Type B pancreatic cell (in vitro differentiated cells): Measurements from ENCODE around the gene PARD3. TPM values are rescaled to one million over a fixed set of nuclear protein-coding genes. Genes with fewer than 3 reads are reported as not detected.
"Not testable (repeated sequence)": the region's sequence is repeated elsewhere in the genome, so short reads cannot be mapped to it uniquely, and the experiment has no call there.

Experiments
- DNase-seq: peaks from one replicate; pipeline ENCODE4 v3.0.0; 2021; ENCODE audit warnings: mixed read lengths; ENCODE audit not compliant: unreplicated experiment; ENCODE audit errors: extremely low spot score
- H3K27ac Mint-ChIP-seq: 2 replicates; pipeline ENCODE4 v1.8.0; 2021; ENCODE audit warnings: mild to moderate bottlenecking, mixed read lengths
- H3K27me3 Mint-ChIP-seq: 2 replicates; pipeline ENCODE4 v1.8.0; 2021; ENCODE audit warnings: mixed read lengths
- H3K36me3 Mint-ChIP-seq: 2 replicates; pipeline ENCODE4 v1.8.0; 2021; ENCODE audit warnings: mixed read lengths
- H3K4me1 Mint-ChIP-seq: one replicate; pipeline ENCODE4 v1.8.0; 2021; ENCODE audit warnings: mixed read lengths; ENCODE audit not compliant: unreplicated experiment
- H3K4me3 Mint-ChIP-seq: 2 replicates; pipeline ENCODE4 v1.8.0; 2021; ENCODE audit warnings: mild to moderate bottlenecking, mixed read lengths
- H3K9me3 Mint-ChIP-seq: 2 replicates; pipeline ENCODE4 v1.8.0; 2021; ENCODE audit warnings: mixed read lengths
- total RNA-seq: library from RNA; stranded (reverse); gene quantifications from 2 replicates; pipeline ENCODE4 v1.2.1, GENCODE V29; 2021; ENCODE audit warnings: low replicate concordance
- TF ChIP-seq, protein P1 (sequence below): fragments of 200-600 bp; sonication (generic); conservative IDR thresholded peaks from 2 replicates; pipeline ENCODE4 v1.5.0; 2021; ENCODE audit warnings: antibody characterized with exemption, mild to moderate bottlenecking

PARD3 gene
- total RNA-seq, 1 donor from 2014 or later: 52.3 TPM

DNA sequence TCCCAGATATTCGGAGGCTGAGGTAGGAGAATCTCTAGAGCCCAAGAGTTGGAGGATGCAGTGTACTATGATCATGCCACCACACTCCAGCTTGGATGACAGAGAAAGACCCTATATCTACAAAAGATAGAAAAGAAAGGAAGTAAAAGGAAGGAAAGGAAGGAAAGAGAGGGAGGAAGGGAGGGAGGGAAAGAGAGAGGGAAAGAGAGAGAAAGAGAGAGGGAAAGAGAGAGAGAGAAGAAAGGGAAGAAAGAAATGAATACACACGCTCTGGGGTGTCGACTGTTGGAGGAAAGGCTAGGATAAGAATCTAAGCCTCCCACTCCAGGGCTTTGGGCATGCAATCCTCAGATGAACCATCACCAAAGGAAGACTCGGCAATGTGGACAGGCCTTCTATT is 69.9 kb downstream of the PARD3 start:
- Mint-ChIP-seq H3K4me1 (peaks cover 30% of the 10 kb centered on the region), H3K4me3 (no peak overlapping the region), H3K36me3 (no peaks in the 10 kb centered on the region), H3K27ac (no peak overlapping the region), H3K27me3 (no peaks in the 10 kb centered on the region), H3K9me3 (no peaks in the 10 kb centered on the region)
- DNase-seq: no peak
- TF ChIP-seq, protein P1, sequence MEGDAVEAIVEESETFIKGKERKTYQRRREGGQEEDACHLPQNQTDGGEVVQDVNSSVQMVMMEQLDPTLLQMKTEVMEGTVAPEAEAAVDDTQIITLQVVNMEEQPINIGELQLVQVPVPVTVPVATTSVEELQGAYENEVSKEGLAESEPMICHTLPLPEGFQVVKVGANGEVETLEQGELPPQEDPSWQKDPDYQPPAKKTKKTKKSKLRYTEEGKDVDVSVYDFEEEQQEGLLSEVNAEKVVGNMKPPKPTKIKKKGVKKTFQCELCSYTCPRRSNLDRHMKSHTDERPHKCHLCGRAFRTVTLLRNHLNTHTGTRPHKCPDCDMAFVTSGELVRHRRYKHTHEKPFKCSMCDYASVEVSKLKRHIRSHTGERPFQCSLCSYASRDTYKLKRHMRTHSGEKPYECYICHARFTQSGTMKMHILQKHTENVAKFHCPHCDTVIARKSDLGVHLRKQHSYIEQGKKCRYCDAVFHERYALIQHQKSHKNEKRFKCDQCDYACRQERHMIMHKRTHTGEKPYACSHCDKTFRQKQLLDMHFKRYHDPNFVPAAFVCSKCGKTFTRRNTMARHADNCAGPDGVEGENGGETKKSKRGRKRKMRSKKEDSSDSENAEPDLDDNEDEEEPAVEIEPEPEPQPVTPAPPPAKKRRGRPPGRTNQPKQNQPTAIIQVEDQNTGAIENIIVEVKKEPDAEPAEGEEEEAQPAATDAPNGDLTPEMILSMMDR: no peak

DNA sequence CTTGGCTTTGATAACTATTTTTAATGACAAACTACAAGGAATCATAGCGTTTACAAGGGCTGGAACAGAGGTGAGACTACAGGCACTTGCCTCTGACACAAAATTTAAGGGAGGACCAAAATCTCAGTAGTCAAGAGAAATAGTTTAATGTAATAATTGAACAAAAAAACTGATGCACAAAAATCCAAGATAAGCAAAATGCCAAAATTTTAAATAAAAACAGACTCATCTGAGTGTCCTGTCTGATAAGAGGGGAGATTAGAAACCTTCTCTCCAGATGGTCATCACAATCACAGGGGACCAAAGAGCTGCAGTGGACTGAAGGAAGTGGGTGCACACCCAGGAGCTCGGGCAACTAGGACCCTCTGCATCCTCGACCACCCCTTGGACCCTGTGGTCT is 70.5 kb downstream of the PARD3 start:
- no peak overlapping the region for H3K27ac Mint-ChIP-seq
- TF ChIP-seq, protein P1: no peak
- H3K36me3 Mint-ChIP-seq: no peaks in the 10 kb centered on the region
- no peak overlapping the region for H3K4me3 Mint-ChIP-seq
- H3K4me1 Mint-ChIP-seq: peaks cover 36% of the 10 kb centered on the region
- no peak for DNase-seq
- no peaks in the 10 kb centered on the region for H3K27me3 Mint-ChIP-seq
- H3K9me3 Mint-ChIP-seq: no peaks in the 10 kb centered on the region

DNA sequence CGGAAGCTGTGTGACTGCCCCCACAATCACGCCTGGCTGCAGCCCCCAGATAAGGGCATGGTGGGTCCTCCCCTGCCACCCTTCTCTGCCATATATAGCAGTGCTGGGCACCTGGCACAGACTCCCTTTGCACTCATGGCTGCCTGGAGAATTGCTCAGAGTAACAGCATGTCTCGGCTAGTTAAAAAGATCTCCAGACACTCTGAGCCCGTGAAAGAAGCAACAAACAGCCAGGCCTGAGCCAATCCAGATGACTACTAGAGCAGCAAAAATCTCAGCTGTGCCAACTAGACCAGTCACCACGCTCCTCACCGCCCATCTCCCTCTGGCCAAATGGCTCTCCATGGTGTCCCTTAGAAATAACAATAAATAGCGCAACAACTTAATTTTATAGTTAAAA is 71.3 kb downstream of the PARD3 start:
- H3K27me3 Mint-ChIP-seq: no peaks in the 10 kb centered on the region
- no peak overlapping the region for H3K4me3 Mint-ChIP-seq
- TF ChIP-seq, protein P1: no peak
- peaks cover 35% of the 10 kb centered on the region for H3K4me1 Mint-ChIP-seq
- no peaks in the 10 kb centered on the region for H3K9me3 Mint-ChIP-seq
- H3K27ac Mint-ChIP-seq: no peak overlapping the region
- no peak for DNase-seq
- no peaks in the 10 kb centered on the region for H3K36me3 Mint-ChIP-seq

DNA sequence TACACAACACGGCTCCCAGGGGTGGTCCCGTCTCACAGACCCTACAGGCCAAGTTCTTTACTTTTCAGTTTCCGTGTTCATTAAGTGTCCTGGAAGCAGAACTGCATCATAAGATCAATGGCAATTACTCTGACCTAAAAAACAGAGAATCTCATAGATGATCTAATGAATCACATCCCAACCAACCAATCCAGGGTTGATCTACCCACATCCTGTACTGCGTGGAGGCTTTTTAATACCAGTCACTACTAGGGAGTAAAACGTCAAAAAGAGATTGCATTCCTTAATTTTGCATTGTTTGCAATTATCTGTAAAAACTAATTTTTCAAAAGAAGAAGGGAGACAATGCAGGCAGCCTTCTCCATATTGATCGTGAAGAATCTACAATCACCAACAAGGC is 72.6 kb downstream of the PARD3 start:
- H3K27me3 Mint-ChIP-seq: no peaks in the 10 kb centered on the region
- H3K9me3 Mint-ChIP-seq: no peaks in the 10 kb centered on the region
- no peak overlapping the region for H3K27ac Mint-ChIP-seq
- no peak for DNase-seq
- H3K36me3 Mint-ChIP-seq: no peaks in the 10 kb centered on the region
- TF ChIP-seq, protein P1: no peak
- peaks cover 35% of the 10 kb centered on the region for H3K4me1 Mint-ChIP-seq
- H3K4me3 Mint-ChIP-seq: no peak overlapping the region

DNA sequence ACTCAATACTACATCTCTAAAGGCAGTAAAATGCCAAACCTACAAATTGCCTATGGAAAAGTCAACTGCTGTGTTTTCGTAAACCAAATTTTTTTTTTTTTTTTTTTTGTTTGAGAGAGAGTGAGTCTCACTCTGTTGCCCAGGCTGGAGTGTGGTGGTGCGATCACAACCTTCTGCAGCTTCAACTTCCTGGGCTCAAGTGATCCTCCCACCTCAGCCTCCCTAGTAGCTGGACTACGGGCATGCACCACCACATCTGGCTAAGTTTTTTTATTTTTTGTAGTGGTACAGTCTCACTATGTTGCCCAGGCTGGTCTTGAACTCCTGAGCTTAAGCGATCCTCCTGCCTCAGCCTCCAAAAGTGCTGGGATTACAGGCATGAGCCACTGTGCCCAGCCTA is 74.0 kb downstream of the PARD3 start:
- not testable (repeated sequence) for H3K36me3 Mint-ChIP-seq, H3K4me3 Mint-ChIP-seq, DNase-seq, H3K27ac Mint-ChIP-seq, H3K27me3 Mint-ChIP-seq, H3K9me3 Mint-ChIP-seq
- H3K4me1 Mint-ChIP-seq: peaks cover 33% of the 10 kb centered on the region

DNA sequence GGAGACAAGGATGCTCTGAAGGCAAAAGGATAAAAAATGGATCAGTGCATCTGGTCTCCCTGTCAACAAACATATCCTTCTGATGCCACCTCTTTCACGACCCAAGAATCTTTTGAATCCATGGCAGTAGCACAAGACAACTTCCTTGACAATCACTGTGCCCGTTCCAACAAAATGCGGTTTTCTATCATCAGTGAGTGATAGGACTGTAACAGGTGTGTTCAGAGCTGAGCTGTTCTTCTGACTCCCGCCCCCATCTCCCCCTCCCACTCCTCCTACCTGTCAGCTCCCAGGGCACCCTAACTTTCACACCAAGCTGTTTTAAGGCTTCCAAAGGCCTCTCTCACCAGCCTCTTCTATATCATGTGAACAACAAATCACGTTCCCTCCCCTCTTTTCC is 74.8 kb downstream of the PARD3 start:
- Mint-ChIP-seq H3K4me1 (peaks cover 33% of the 10 kb centered on the region), H3K4me3 (peak overlapping the region; percentile 86)

More for the DNA sequence above, 74.8 kb downstream of the PARD3 start:
- TF ChIP-seq, protein P1: no peak
- Mint-ChIP-seq H3K27me3 (no peaks in the 10 kb centered on the region), H3K9me3 (no peaks in the 10 kb centered on the region), H3K27ac (peak overlapping the region; percentile 88), H3K36me3 (no peaks in the 10 kb centered on the region)
- DNase-seq: no peak
